ENCODE measurements around the gene UBXN6.

The UBXN6 gene

GRCh38 chr19:4457654-4458395, at the start of gene UBXN6:
Gene UBXN6 (minus strand): TSS chr19:4457794. CDS start chr19:4457697, 97 bp downstream.
- DNase-seq, result peak; percentile 84

GRCh38 chr19:4507150-4507452, 49.5 kb upstream of the UBXN6 start:
- DNase-seq, result no peak

- no peak for DNase-seq
Measured at GRCh38 chr19:4506449-4507149, 49.0 kb upstream of the UBXN6 start.

- no peak for DNase-seq
Measured at GRCh38 chr19:4505570-4506448, 48.2 kb upstream of the UBXN6 start.

- DNase-seq, result no peak
Measured at GRCh38 chr19:4504891-4505569, 47.4 kb upstream of the UBXN6 start.

- DNase-seq, result no peak
Measured at GRCh38 chr19:4504297-4504701, 46.7 kb upstream of the UBXN6 start.

- DNase-seq, result no peak
Measured at GRCh38 chr19:4503825-4504170, 46.2 kb upstream of the UBXN6 start.

GRCh38 chr19:4503132-4503824, 45.7 kb upstream of the UBXN6 start:
- no peak for DNase-seq

GRCh38 chr19:4502282-4503131, 44.9 kb upstream of the UBXN6 start:
- no peak for DNase-seq

GRCh38 chr19:4501691-4502090, 44.1 kb upstream of the UBXN6 start:
- no peak for DNase-seq

GRCh38 chr19:4500841-4501591, 43.4 kb upstream of the UBXN6 start:
- DNase-seq, result no peak

- DNase-seq, result no peak
Measured at GRCh38 chr19:4499855-4500254, 42.3 kb upstream of the UBXN6 start.

GRCh38 chr19:4499318-4499717, 41.7 kb upstream of the UBXN6 start:
- DNase-seq, result no peak

- DNase-seq, result no peak
Measured at GRCh38 chr19:4498694-4499093, 41.1 kb upstream of the UBXN6 start.

GRCh38 chr19:4497770-4498389, 40.3 kb upstream of the UBXN6 start:
- no peak for DNase-seq

- no peak for DNase-seq
Measured at GRCh38 chr19:4496304-4496703, 38.7 kb upstream of the UBXN6 start.

- DNase-seq, result no peak
Measured at GRCh38 chr19:4495471-4495870, 37.9 kb upstream of the UBXN6 start.

- DNase-seq, result no peak
Measured at GRCh38 chr19:4494691-4495064, 37.1 kb upstream of the UBXN6 start.

- DNase-seq, result no peak
Measured at GRCh38 chr19:4493929-4494690, 36.5 kb upstream of the UBXN6 start.

Measured in NCI-H187 treated with DMSO at 0.1 percent for 48 hours (cell line).